HCT116 (cell line): ENCODE data around the gene TENT5A. TPM values are rescaled to one million over a fixed set of nuclear protein-coding genes. Genes with fewer than 3 reads are reported as not detected.

Source experiments
- ATAC-seq: fragments of 200-7000 bp; cut with Tn5 transposase; 2 replicates; pipeline ENCODE4 v1.9.1; 2020; ENCODE audit warnings: mild to moderate bottlenecking, moderate library complexity
- BruUV-seq: library from RNA; stranded (reverse); fragments of 400-500 nt; replicated peaks from 2 replicates; lab custom pipeline; 2021; lab: Mats Ljungman, UMichigan
- CTCF ChIA-PET: fragments of 300-600 bp; sonication (Branson Sonifier 250); formaldehyde crosslinking; loops from one replicate; lab custom pipeline; 2021; ENCODE audit warnings: antibody characterized with exemption; lab: Charles Lee
- POLR2A ChIA-PET: fragments of 300-600, 350-600 bp; sonication (Branson Sonifier 250); formaldehyde crosslinking; loops from one replicate; lab custom pipeline; 2021; ENCODE audit warnings: antibody characterized with exemption; lab: Charles Lee
- RAD21 ChIA-PET, 2 experiments: fragments of 300-600 bp; sonication (Branson Sonifier 250); formaldehyde crosslinking; loops; one replicate each; lab custom pipeline; 2023; ENCODE audit warnings: low total read pairs in 2 of 2; ENCODE audit not compliant: uncharacterized antibody in 2 of 2, unreplicated experiment in 2 of 2, low non-redundant PET in 1 of 2; lab: Charles Lee
- DNase-seq: peaks from one replicate; pipeline ENCODE4 v3.0.0-alpha.2; 2010; ENCODE audit warnings: low read depth, low spot score
- H2AFZ ChIP-seq: fragments of 200-600 bp; shearing (Covaris generic), sonication (generic); 2 replicates; pipeline ENCODE4 v1.6.1; 2017; ENCODE audit warnings: low read depth, mixed run types, mixed read lengths, antibody characterized with exemption, low read length; ENCODE audit not compliant: poor library complexity, severe bottlenecking
- H3K27ac ChIP-seq: 2 replicates; pipeline ENCODE4 v1.5.1; 2012; ENCODE audit warnings: low read depth, low read length
- H3K27me3 ChIP-seq: fragments of 200-600 bp; sonication (generic); 2 replicates; pipeline ENCODE4 v1.6.1; 2016; ENCODE audit warnings: mixed run types, low read length, mixed read lengths; ENCODE audit not compliant: insufficient read depth
- H3K36me3 ChIP-seq, 2 experiments: fragments of 200-500 bp in 1 of 2; fragments of 200-600 bp in 1 of 2; sonication (Bioruptor generic) in 1 of 2; sonication (generic) in 1 of 2; 2 replicates each; pipeline versions ENCODE4 v1.5.1 to v1.6.1; 2014 to 2016; ENCODE audit warnings: low read length in 2 of 2, inconsistent platforms in 1 of 2, mixed read lengths in 1 of 2, mixed run types in 1 of 2; ENCODE audit not compliant: insufficient read depth in 2 of 2, control insufficient read depth in 1 of 2
- H3K4me1 ChIP-seq, 2 experiments: fragments of 200-600 bp in 1 of 2; sonication (generic) in 1 of 2; 2 replicates each; pipeline versions ENCODE4 v1.5.1 to v1.6.1; 2012 to 2017; ENCODE audit warnings: low read length in 2 of 2, inconsistent platforms in 1 of 2, mild to moderate bottlenecking in 1 of 2, mixed read lengths in 1 of 2, mixed run types in 1 of 2, moderate library complexity in 1 of 2; ENCODE audit not compliant: insufficient read depth in 2 of 2, control insufficient read depth in 1 of 2
- H3K4me2 ChIP-seq: fragments of 200-600 bp; sonication (generic); 2 replicates; pipeline ENCODE4 v1.6.1; 2017; ENCODE audit warnings: mixed run types, low read length, mixed read lengths
- H3K4me3 ChIP-seq, 2 experiments: fragments of 200-600 bp in 1 of 2; sonication (generic) in 1 of 2; replicated peaks in 1 of 2; 2 replicates each; pipeline ENCODE4 v1.5.1; 2011 to 2016; ENCODE audit warnings: low read length in 2 of 2, control low read depth in 1 of 2, low read depth in 1 of 2, mild to moderate bottlenecking in 1 of 2, mixed read lengths in 1 of 2, mixed run types in 1 of 2
- H3K79me2 ChIP-seq: fragments of 200-600 bp; sonication (generic); 2 replicates; pipeline ENCODE4 v1.6.1; 2017; ENCODE audit warnings: mild to moderate bottlenecking, mixed run types, low read length, moderate library complexity, mixed read lengths; ENCODE audit not compliant: insufficient read depth
- H3K9ac ChIP-seq: fragments of 200-600 bp; sonication (generic); 2 replicates; pipeline ENCODE4 v1.6.1; 2016; ENCODE audit warnings: low read length, mixed read lengths
- H3K9me2 ChIP-seq: fragments of 200-600 bp; sonication (generic), shearing (Covaris generic); 2 replicates; pipeline ENCODE4 v1.6.1; 2017; ENCODE audit warnings: mixed run types, mild to moderate bottlenecking, moderate library complexity; ENCODE audit not compliant: insufficient read depth
- H3K9me3 ChIP-seq, 2 experiments: fragments of 200-500 bp in 1 of 2; fragments of 200-600 bp in 1 of 2; sonication (Bioruptor generic) in 1 of 2; sonication (generic) in 1 of 2; 2 replicates each; pipeline ENCODE4 v1.6.1; 2014 to 2017; ENCODE audit warnings: low read length in 2 of 2, mixed read lengths in 2 of 2, inconsistent platforms in 1 of 2, low read depth in 1 of 2, mild to moderate bottlenecking in 1 of 2, mixed run types in 1 of 2, moderate library complexity in 1 of 2; ENCODE audit not compliant: control insufficient read depth in 1 of 2, insufficient read depth in 1 of 2
- H4K20me1 ChIP-seq: fragments of 200-600 bp; sonication (generic), shearing (Covaris generic); 2 replicates; pipeline ENCODE4 v1.6.1; 2017; ENCODE audit warnings: mixed run types, mild to moderate bottlenecking, moderate library complexity; ENCODE audit not compliant: insufficient read depth
- ATF3 ChIP-seq: IDR thresholded peaks from 2 replicates; pipeline ENCODE4 v1.6.1; 2012
- CEBPB ChIP-seq: IDR thresholded peaks from 2 replicates; pipeline ENCODE4 v1.6.1; 2012; ENCODE audit warnings: low read depth
- EGR1 ChIP-seq: IDR thresholded peaks from 2 replicates; pipeline ENCODE4 v1.6.1; 2012; ENCODE audit warnings: low read depth
- EZH2 ChIP-seq: fragments of 200-600 bp; sonication (generic); IDR thresholded peaks from 2 replicates; pipeline ENCODE4 v1.6.1; 2017; ENCODE audit warnings: antibody characterized with exemption, mixed run types
- EZH2phosphoT487 ChIP-seq: fragments of 200-600 bp; IDR thresholded peaks from 2 replicates; pipeline ENCODE4 v1.6.1; 2018; ENCODE audit warnings: antibody characterized with exemption, borderline replicate concordance
- FOSL1 ChIP-seq: IDR thresholded peaks from 2 replicates; pipeline ENCODE4 v1.6.1; 2012; ENCODE audit warnings: low read depth
- JUND ChIP-seq: IDR thresholded peaks from 2 replicates; pipeline ENCODE4 v1.6.1; 2012
- RAD21 ChIP-seq: IDR thresholded peaks from 2 replicates; pipeline ENCODE4 v1.6.1; 2012; ENCODE audit warnings: low read depth, mild to moderate bottlenecking
- SP1 ChIP-seq: IDR thresholded peaks from 2 replicates; pipeline ENCODE4 v1.6.1; 2012; ENCODE audit warnings: low read depth
- ZBTB33 ChIP-seq: IDR thresholded peaks from 2 replicates; pipeline ENCODE4 v1.6.1; 2011; ENCODE audit warnings: mild to moderate bottlenecking, low read length, moderate library complexity; ENCODE audit not compliant: insufficient replicate concordance; ENCODE audit errors: extremely low read depth
- ZFX ChIP-seq: fragments of 450-650 bp; IDR thresholded peaks from 2 replicates; pipeline ENCODE4 v1.6.1; 2017
- intact Hi-C: fragments of 100-400 bp; cut with micrococcal nuclease; formaldehyde crosslinking; loops from 2 replicates; pipeline ENCODE4 v1.10.0; 2022
- total RNA-seq: library from RNA; stranded (reverse); gene quantifications from one replicate; pipeline ENCODE4 v1.2.1, GENCODE V29; 2021; ENCODE audit not compliant: unreplicated experiment

TENT5A gene
- total RNA-seq, 1 experiment from 2014 or later = 11.2 TPM

- no peak for DNase-seq
- no peaks in the 10 kb centered on the region for H3K9me2 ChIP-seq
- no peak overlapping the region for H2AFZ ChIP-seq
- no peaks in the 10 kb centered on the region for H3K36me3 ChIP-seq
- ChIA-PET RAD21 (no interaction called here), CTCF (no interaction called here), POLR2A (no interaction called here)
- TF ChIP-seq EZH2 (no peak), ZFX (no peak), ATF3 (no peak), CEBPB (no peak), EGR1 (no peak), EZH2phosphoT487 (no peak), RAD21 (no peak), JUND (no peak), ZBTB33 (no peak), SP1 (no peak), FOSL1 (no peak)
- H3K4me1 ChIP-seq = peaks cover 0 to 3% of the 10 kb centered on the region in 2 experiments; a peak in 1 of 4 replicates
- intact Hi-C loops = no loop called here
- no peak overlapping the region for H3K4me2 ChIP-seq
- H3K4me3 ChIP-seq = no peak overlapping the region
- H4K20me1 ChIP-seq = no peaks in the 10 kb centered on the region
- H3K9ac ChIP-seq = no peak overlapping the region
- no peaks in the 10 kb centered on the region for H3K27me3 ChIP-seq
- no peaks in the 10 kb centered on the region for H3K79me2 ChIP-seq
- BruUV-seq = no TSS peak
- ATAC-seq = no peak
- no peak overlapping the region for H3K27ac ChIP-seq
- no peaks in the 10 kb centered on the region for H3K9me3 ChIP-seq
Measured at GRCh38 chr6:81786150-81786549, 33.7 kb upstream of the TENT5A start.
